ENCODE measurements around the gene ITGB4.
"Not testable (repeated sequence)": the region's sequence is repeated elsewhere in the genome, so short reads cannot be mapped to it uniquely, and the experiment has no call there.

The ITGB4 gene

GRCh38 chr17:75754378-75755204, 33.3 kb downstream of the ITGB4 start:
- no peak for DNase-seq

- no peak for DNase-seq
Measured at GRCh38 chr17:75755205-75755901, 34.1 kb downstream of the ITGB4 start.

DNA sequence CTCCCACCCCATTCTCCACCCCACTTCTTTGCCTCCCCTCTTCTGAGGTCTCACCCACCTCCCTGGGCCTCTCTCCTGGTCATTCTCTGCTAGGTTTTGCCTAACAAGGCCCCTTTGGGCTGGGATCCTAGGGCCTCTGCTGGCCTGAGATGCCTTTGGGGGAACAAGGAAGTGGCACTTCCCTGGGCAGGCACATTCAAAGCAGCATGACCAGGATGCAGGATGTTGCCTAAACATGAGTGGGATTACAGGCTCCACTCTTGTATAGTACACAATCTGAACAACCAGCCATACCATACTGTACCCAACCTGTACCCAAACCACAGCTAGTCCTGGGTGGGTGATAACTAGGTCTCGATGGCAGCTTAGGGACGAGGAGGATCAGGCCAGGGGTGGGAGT, 34.7 kb downstream of the ITGB4 start:
- DNase-seq, result no peak

- DNase-seq, result no peak
Measured at GRCh38 chr17:75756451-75757085, 35.3 kb downstream of the ITGB4 start.

DNA sequence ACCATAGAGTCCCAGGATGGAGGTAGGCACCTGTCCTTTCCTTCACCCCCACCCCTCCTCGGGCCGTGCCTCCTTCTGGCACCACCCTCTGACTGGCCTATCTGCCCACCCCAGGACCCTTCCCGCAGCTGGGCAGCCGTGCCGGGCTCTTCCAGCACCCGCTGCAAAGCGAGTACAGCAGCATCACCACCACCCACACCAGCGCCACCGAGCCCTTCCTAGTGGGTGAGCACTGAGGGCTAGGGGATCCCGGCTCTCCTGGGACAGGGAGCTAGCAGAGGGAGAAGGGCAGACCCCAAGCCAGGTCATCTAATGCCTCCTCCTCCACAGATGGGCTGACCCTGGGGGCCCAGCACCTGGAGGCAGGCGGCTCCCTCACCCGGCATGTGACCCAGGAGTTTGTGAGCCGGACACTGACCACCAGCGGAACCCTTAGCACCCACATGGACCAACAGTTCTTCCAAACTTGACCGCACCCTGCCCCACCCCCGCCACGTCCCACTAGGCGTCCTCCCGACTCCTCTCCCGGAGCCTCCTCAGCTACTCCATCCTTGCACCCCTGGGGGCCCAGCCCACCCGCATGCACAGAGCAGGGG, 35.9 kb downstream of the ITGB4 start:
- no peak for DNase-seq

- no peak for DNase-seq
Measured at GRCh38 chr17:75758131-75758905, 37.1 kb downstream of the ITGB4 start.

DNA sequence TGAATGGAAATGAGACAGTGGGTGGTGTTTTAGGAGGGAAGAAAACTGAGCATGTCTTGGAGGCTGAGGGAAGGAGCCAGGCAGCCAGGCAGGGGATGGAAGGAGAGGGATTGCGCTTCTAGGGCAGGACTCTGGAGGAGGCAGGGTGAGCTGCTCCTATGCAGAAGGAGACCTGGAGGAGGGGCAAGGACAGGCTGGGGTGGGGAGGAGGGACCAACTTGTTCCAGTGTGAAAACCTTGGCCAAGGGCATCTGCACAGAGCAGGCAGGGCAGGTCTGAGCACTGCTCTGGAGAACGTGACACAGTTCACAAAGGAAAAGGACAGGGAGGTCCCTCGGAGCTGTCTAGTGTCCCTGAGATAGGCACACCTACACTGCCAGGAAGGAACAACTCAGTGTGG, 38.2 kb downstream of the ITGB4 start:
- no peak for DNase-seq

- DNase-seq, result not testable (repeated sequence)
Measured at GRCh38 chr17:75759978-75760640, 38.9 kb downstream of the ITGB4 start.

GRCh38 chr17:75762513-75763268, 41.4 kb downstream of the ITGB4 start:
- no peak for DNase-seq

DNA sequence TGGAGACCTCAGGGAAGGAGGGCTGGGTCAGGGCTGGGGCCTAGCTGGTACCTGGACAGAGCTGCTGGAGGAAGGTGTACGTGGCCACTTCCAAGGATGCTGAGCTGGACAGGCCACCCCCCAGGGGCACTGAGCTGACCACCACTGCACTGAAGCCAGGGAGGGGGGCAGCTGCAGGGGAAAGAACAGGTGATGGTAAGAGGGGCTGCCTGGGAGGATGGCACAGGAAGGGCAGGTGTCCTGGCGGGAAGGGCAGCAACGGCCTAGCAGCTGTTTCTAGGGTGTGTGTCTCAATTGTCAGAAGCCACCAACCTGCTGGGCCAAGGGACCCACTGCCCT, 42.0 kb downstream of the ITGB4 start:
- DNase-seq, result no peak

GRCh38 chr17:75763613-75764416, 42.6 kb downstream of the ITGB4 start:
- DNase-seq, result no peak

DNA sequence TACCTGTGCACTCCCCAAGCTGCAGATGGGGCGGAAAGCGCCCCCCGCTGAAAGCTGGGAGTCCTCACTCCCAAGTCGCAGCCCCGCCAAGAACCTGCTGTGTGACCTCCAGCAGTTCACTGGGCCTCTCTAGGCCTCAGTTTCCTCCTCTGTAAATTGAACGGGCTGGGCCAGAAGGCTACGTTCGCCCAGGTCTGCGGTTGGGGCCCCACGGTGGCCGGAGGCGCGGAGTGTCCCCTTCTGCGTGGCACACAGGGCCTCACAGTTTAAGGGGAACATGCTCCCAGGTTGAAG, 43.1 kb downstream of the ITGB4 start:
- DNase-seq, result no peak

DNA sequence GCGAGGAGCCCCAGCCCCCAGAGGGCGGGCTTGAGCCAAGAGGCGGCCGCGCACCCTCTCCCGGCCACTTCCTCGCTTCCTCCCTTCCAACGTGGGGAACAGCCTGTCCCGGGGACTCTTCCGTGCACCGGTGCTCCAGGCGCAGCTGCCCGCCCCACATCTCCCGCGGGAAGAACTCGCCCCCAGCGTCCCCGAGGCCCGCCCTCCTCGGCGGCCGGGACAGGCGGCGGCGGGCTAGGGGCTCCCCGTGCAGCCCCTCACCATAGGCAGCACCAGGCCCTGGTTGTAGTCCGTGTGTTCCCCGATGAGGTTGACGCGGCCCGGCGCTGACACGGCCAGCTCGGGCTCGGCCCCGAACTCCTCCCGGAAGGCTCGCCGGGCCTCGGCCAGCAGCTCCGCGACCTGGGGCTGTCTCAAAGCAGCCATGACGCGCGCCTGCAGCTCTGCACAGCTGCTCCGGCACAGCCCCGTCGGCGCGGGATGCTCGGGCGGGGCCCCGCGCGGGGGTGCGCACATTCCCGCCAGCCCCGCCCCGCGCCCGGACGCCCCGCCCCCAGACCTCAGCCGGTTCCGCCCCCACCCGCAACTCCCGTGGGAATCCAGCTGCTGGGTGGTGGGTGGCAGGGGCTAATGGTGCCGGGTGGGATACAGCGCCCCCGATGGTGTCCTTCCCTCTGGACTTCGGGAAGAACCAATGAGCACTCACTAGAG, 43.6 kb downstream of the ITGB4 start, which contains the start of gene GALK1:
Gene GALK1, minus strand, starts transcription at position 482 of the 711 bp plus-strand sequence. Its CDS starts 56 bp downstream, at position 426.
- DNase-seq, result no peak

DNA sequence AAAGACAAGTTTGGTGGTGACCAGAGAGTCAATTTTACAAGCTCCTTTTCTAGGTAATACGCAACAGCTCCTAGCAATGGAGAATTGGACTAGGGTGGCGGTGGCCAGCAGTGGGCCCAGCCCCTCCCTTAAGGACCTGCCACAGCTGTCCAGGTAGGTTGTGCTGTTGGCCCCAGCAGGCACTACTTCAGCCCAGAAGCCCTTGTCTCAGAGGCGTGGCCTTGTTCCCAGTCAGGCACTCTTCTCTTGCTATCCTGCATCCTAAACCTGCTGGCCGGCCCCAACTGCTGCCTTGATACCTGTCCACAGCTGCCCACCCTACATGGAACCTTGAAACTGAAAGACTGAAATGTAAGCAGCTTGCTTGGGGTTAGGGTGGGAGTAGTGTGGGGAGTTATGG, 44.7 kb downstream of the ITGB4 start:
- DNase-seq, result no peak

- DNase-seq, result no peak
Measured at GRCh38 chr17:75767881-75768280, 46.6 kb downstream of the ITGB4 start.

GRCh38 chr17:75769536-75769935, 48.3 kb downstream of the ITGB4 start:
- DNase-seq, result no peak

DNA sequence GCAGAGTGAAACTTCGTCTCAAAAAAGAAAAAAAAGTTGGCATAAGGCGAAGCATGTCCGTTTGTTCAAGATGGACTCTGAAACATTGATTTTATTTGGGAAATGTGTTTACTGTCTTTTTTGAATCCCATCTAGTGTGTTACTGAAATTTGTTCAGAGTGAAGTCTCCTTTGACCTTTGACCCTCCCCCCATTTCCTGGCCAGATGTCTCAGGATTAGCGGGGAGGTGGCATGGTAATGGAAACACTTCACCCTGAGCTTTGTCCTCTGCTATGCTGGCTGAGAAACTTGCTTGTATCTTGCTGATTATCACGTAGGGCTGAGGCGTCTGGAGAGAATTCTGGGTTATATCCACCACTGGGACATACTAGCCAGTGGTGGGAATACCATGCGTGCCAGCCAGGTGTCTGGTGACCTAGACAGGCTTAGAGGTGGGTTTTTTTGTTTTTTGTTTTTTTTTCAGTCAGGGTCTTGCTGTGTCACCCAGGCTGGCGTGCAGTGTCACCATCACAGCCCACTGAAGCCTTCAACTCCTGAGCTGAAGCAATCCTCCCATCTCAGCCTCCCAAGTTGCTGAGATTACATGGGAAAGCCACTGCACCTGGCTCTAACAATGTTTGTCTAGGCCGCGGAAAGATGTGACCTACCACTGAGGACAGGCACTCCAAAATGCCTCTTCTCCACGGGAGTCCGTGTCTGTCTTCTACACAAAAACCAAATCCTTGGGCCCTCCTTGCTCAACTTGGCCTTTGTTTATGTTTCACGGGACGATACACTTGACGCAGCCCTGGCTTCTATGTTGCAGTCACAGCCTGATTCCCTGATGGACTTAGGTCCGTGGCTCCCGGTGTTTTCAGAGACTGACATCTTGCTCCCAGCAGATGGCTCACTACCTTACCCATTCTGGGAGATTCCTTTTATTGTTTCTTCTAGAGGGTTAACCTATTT, 50.3 kb downstream of the ITGB4 start:
- DNase-seq, result no peak

DNA sequence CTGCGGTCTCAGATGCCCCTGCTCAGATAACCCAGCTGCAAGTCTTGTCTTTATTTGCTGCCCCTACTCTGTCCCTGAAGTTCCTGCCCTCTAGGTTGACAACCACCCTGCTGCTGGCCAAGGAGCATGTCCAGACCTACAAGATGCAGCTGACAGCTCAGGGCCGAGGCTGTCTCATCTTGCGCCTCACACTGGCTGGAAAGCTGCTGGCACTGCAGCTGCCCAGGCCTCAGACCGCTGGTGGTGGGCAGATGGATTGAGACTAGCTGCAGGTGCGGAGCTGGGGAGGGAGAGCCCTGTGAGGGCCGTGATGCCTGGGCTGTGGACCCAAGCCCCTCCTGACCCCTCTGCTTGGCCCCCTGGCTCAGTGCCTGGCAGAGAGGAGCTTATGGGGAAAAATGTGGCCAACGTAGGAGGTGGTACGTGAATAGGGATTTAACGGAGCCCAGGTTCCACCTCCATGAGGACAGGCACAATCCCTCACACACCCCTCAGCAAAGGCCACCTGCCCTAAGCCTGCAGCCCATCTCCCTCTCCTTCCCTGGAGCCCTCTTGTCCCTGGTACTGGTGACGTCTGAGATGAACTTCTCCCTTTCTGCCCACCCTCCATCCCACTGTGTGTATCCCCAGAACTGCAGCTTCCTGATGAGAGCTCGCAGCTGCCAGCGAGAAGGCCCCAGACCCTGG, 52.0 kb downstream of the ITGB4 start:
- DNase-seq, result no peak

Data from SIG-M5 (cell line).